SK-N-SH treated with all-trans-retinoic acid at 6 μM for 48 hours (cell line): ENCODE data around the gene C14orf93.

Source experiments
- ATAC-seq: fragments of 200-7000 bp; cut with Tn5 transposase; 3 replicates; pipeline ENCODE4 v1.9.1; 2020; ENCODE audit warnings: mild to moderate bottlenecking, moderate library complexity
- ARNTL ChIP-seq: fragments of 450-650 bp; formaldehyde crosslinking; IDR thresholded peaks from 2 replicates; pipeline ENCODE4 v1.5.0; 2020; ENCODE audit warnings: low read depth, mild to moderate bottlenecking, moderate library complexity, borderline replicate concordance
- BACH2 ChIP-seq: fragments of 250-450 bp; sonication (Bioruptor Pico); IDR thresholded peaks from 2 replicates; pipeline ENCODE4 v1.9.0; 2021; ENCODE audit warnings: mild to moderate bottlenecking, borderline replicate concordance
- CSDC2 ChIP-seq: fragments of 250-450 bp; sonication (Bioruptor Pico); IDR thresholded peaks from 2 replicates; pipeline ENCODE4 v1.5.0; 2020; ENCODE audit warnings: mild to moderate bottlenecking, moderate library complexity
- CSRNP3 ChIP-seq: fragments of 250-450 bp; sonication (Bioruptor Pico); IDR thresholded peaks from 2 replicates; pipeline ENCODE4 v1.5.1; 2021; ENCODE audit warnings: mild to moderate bottlenecking, moderate library complexity
- GLIS3 ChIP-seq: fragments of 250-450 bp; sonication (Bioruptor Pico); IDR thresholded peaks from 2 replicates; pipeline ENCODE4 v1.5.0; 2020; ENCODE audit warnings: mild to moderate bottlenecking, moderate library complexity
- ISL1 ChIP-seq: fragments of 250-450 bp; sonication (Bioruptor Pico); IDR thresholded peaks from 2 replicates; pipeline ENCODE4 v2.1.2; 2022; ENCODE audit warnings: mild to moderate bottlenecking, moderate library complexity
- OSR1 ChIP-seq: fragments of 250-450 bp; sonication (Bioruptor Pico); IDR thresholded peaks from 2 replicates; pipeline ENCODE4 v1.8.0; 2022; ENCODE audit warnings: moderate library complexity, mild to moderate bottlenecking, inconsistent platforms
- POU6F1 ChIP-seq: fragments of 250-450 bp; sonication (Bioruptor Pico); IDR thresholded peaks from 2 replicates; pipeline ENCODE4 v1.8.0; 2021; ENCODE audit warnings: low read depth, mild to moderate bottlenecking, moderate library complexity, borderline replicate concordance
- PPARA ChIP-seq: fragments of 250-450 bp; sonication (Bioruptor Pico); IDR thresholded peaks from 2 replicates; pipeline ENCODE4 v1.5.0; 2020; ENCODE audit warnings: mild to moderate bottlenecking, borderline replicate concordance
- SNAI2 ChIP-seq: fragments of 250-450 bp; sonication (Bioruptor Pico); IDR thresholded peaks from 2 replicates; pipeline ENCODE4 v1.5.0; 2020; ENCODE audit warnings: mild to moderate bottlenecking, moderate library complexity
- TCF4 ChIP-seq: fragments of 250-450 bp; sonication (Bioruptor Pico); IDR thresholded peaks from 2 replicates; pipeline ENCODE4 v1.8.0; 2021; ENCODE audit warnings: mild to moderate bottlenecking, moderate library complexity, borderline replicate concordance
- TOX ChIP-seq: fragments of 250-450 bp; sonication (Bioruptor Pico); IDR thresholded peaks from 2 replicates; pipeline ENCODE4 v1.8.0; 2021; ENCODE audit warnings: mild to moderate bottlenecking, moderate library complexity, borderline replicate concordance
- ZC3H10 ChIP-seq: fragments of 250-450 bp; sonication (Bioruptor Pico); IDR thresholded peaks from 2 replicates; pipeline ENCODE4 v1.5.1; 2021; ENCODE audit warnings: mild to moderate bottlenecking, moderate library complexity
- ZFP30 ChIP-seq: fragments of 450-650 bp; formaldehyde crosslinking; IDR thresholded peaks from 2 replicates; pipeline ENCODE4 v1.5.0; 2022; ENCODE audit warnings: mild to moderate bottlenecking, moderate library complexity
- ZNF565 ChIP-seq: fragments of 450-650 bp; formaldehyde crosslinking; conservative IDR thresholded peaks from 2 replicates; pipeline ENCODE4 v1.5.0; 2020; ENCODE audit warnings: low read depth, mild to moderate bottlenecking, moderate library complexity
- ZNF70 ChIP-seq: fragments of 450-650 bp; formaldehyde crosslinking; IDR thresholded peaks from 2 replicates; pipeline ENCODE4 v1.5.0; 2020; ENCODE audit warnings: mild to moderate bottlenecking, moderate library complexity
- ZNF8 ChIP-seq: fragments of 450-650 bp; formaldehyde crosslinking; IDR thresholded peaks from 2 replicates; pipeline ENCODE4 v1.5.0; 2020; ENCODE audit warnings: mild to moderate bottlenecking, moderate library complexity
- TF ChIP-seq, protein P1 (sequence below): fragments of 250-450 bp; sonication (Bioruptor Pico); IDR thresholded peaks from 2 replicates; pipeline ENCODE4 v1.5.0; 2020; ENCODE audit warnings: mild to moderate bottlenecking, moderate library complexity
- TF ChIP-seq, protein P2 (sequence below): fragments of 250-450 bp; sonication (Bioruptor Pico); IDR thresholded peaks from 2 replicates; pipeline ENCODE4 v1.8.0; 2020; ENCODE audit warnings: mild to moderate bottlenecking, moderate library complexity, borderline replicate concordance

The C14orf93 gene

DNA sequence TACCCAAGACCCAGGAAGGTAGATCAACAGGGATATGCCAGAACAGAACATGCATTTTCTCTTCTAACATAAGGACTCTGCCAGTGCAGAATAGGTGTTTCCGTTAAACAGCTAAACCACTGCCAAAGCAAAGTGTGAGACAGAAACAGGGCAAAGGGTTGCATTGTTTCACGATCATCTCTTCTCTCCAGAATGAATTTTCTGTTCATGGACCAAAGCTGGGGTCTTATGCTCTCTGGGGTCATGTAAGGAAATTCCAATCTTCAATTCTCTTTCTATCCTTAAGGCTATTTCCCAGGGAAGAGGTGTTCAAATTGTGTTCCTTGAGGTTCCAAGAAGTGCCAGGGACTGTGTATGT lies 13.8 kb upstream of the C14orf93 start:
- TF ChIP-seq ISL1 = no peak
- TF ChIP-seq CSRNP3 (CRISPR knock-in tag) = no peak
- no peak for TF ChIP-seq OSR1 (CRISPR knock-in tag)
- no peak for TF ChIP-seq SNAI2
- ATAC-seq = no peak

GRCh38 chr14:23023022-23023794 lies 13.3 kb upstream of the C14orf93 start:
- TF ChIP-seq, protein P1, sequence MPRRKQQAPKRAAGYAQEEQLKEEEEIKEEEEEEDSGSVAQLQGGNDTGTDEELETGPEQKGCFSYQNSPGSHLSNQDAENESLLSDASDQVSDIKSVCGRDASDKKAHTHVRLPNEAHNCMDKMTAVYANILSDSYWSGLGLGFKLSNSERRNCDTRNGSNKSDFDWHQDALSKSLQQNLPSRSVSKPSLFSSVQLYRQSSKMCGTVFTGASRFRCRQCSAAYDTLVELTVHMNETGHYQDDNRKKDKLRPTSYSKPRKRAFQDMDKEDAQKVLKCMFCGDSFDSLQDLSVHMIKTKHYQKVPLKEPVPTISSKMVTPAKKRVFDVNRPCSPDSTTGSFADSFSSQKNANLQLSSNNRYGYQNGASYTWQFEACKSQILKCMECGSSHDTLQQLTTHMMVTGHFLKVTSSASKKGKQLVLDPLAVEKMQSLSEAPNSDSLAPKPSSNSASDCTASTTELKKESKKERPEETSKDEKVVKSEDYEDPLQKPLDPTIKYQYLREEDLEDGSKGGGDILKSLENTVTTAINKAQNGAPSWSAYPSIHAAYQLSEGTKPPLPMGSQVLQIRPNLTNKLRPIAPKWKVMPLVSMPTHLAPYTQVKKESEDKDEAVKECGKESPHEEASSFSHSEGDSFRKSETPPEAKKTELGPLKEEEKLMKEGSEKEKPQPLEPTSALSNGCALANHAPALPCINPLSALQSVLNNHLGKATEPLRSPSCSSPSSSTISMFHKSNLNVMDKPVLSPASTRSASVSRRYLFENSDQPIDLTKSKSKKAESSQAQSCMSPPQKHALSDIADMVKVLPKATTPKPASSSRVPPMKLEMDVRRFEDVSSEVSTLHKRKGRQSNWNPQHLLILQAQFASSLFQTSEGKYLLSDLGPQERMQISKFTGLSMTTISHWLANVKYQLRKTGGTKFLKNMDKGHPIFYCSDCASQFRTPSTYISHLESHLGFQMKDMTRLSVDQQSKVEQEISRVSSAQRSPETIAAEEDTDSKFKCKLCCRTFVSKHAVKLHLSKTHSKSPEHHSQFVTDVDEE (CRISPR knock-in tag) = no peak
- TF ChIP-seq GLIS3 (CRISPR knock-in tag) (no peak), ZNF8 (CRISPR knock-in tag) (no peak), TCF4 (no peak), ZC3H10 (no peak), ZFP30 (CRISPR knock-in tag) (no peak), BACH2 (no peak), ARNTL (no peak), TOX (no peak)
- TF ChIP-seq, all 23 proteins: peak for 0
- no peak; the same call in 2 of the 3 replicates for ATAC-seq

GRCh38 chr14:23021889-23022442 lies 12.0 kb upstream of the C14orf93 start:
- no peak for ATAC-seq
- TF ChIP-seq TCF4 = no peak
- TF ChIP-seq OSR1 (CRISPR knock-in tag) = no peak
- no peak for TF ChIP-seq PPARA (CRISPR knock-in tag)
- TF ChIP-seq CSDC2 = no peak
- TF ChIP-seq ZNF70 = no peak
- no peak for TF ChIP-seq ZNF8 (CRISPR knock-in tag)
- no peak for TF ChIP-seq ZNF565
- no peak for TF ChIP-seq ISL1
- no peak for TF ChIP-seq POU6F1 (CRISPR knock-in tag)
- TF ChIP-seq, protein P2, sequence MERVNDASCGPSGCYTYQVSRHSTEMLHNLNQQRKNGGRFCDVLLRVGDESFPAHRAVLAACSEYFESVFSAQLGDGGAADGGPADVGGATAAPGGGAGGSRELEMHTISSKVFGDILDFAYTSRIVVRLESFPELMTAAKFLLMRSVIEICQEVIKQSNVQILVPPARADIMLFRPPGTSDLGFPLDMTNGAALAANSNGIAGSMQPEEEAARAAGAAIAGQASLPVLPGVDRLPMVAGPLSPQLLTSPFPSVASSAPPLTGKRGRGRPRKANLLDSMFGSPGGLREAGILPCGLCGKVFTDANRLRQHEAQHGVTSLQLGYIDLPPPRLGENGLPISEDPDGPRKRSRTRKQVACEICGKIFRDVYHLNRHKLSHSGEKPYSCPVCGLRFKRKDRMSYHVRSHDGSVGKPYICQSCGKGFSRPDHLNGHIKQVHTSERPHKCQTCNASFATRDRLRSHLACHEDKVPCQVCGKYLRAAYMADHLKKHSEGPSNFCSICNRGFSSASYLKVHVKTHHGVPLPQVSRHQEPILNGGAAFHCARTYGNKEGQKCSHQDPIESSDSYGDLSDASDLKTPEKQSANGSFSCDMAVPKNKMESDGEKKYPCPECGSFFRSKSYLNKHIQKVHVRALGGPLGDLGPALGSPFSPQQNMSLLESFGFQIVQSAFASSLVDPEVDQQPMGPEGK (CRISPR knock-in tag) = no peak
- TF ChIP-seq SNAI2 = no peak
- TF ChIP-seq, protein P1 (CRISPR knock-in tag) = no peak
